Superior temporal gyrus (tissue), 1 donor: ENCODE data around the gene TREX2.

ENCODE experiments used
- DNase-seq: peaks from one replicate; pipeline ENCODE4 v3.0.0-alpha.2; 2016; ENCODE audit errors: extremely low spot score

The TREX2 gene

DNA sequence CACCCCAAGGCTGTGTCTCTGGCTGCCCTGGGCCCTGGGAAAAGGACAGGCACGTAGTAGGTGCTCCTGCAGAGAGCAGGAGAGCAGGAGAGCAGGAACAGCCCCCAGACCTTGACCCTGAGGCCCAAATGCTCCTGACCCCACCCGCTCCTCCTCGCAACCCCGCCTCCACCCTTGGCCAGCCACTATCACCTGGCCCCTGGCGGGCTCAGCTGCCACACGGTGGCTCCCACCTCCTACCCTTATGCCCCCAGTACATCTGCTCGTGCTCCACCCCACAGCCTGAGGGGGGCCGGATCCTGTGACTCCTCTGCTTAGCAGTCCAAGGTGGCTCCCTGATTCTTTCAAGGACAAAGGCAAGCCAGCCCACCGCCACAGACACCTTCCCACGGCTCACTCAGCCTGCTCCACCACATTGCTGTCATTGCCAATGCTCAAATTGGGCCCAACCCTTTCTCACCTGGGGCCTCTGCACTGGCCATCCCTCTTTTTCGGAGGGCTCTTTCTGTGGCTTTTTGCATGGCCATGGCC is 30.0 kb upstream of the TREX2 start:
- no peak for DNase-seq

DNA sequence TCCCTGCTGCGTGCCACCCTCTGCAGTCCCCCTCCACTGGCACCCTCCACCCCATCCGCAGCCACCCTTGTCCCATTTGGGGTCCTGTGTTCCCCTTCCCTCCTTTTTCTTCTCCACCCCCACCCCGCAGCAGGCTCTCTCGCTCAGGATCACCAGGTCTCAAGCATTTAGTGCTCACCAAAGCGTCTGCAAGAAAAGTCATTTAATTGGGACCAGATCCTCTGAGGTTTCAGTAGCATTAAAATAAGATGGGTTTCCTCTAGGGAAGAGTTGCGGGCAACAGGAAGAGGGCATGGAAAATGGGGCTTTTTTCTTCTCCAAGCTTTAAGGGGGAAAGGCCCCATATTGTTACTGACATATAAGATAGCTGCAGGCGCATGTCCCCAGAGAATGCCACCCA is 29.4 kb upstream of the TREX2 start:
- DNase-seq = no peak

DNA sequence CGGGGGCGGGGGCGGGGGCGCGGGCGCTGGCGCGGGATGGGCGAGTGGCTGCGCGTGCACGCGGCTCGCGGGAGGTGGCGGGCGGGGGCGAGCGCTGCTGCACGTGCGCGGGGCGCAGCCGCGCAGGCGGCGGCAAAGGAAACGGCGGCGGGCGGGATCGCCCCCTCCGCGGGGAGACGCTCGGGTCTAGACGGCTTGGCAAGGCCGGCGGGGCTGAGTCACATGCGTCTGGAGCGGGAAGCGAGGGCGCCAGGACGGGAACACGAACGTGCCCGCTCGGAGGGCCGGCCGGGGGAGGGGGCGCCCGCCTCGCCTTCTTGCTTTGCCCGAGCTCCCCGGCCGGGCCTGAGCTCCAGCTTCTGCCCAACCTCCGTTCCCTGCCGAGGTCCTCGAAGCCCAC is 28.9 kb upstream of the TREX2 start:
- DNase-seq = no peak

DNA sequence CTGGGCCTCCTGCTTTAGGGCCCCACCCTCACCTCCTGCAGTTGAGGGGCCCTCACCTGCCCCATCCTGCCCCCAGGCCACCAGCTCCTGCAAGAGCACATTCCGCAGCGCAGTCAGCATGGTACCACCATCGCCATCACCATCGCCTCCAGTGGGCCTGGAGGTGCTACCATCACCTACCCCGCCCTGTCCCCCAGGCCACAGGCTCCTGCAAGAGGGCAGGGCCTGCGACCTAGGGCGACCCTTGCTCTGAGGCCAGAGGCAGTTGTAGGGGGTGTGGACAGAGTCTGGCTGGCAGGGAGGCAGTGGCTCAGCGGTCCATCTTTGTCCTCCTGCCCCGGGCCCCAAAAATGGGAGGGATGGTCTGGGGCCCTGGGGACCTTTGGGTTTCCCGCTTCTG is 28.4 kb upstream of the TREX2 start:
- no peak for DNase-seq

DNA sequence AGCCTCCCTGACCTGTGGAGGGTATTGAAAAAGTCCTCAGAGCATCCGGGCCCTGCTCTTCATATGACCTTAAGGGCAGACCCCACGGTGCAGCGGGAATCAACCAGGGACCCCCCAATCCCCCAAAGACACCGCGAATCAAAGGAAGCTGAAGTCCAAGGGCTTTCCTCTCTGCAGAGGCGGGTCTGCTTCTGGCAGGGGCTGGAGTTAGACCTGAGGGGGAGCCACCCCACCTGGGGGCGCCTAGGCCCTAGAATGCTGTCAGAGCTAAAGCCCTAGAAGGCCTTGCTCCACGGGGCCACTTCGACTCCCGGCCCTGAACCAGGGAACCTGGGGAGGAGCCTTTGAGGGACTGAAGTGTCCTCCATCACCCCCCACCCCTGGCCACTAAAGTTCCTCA is 27.3 kb upstream of the TREX2 start:
- no peak for DNase-seq

DNA sequence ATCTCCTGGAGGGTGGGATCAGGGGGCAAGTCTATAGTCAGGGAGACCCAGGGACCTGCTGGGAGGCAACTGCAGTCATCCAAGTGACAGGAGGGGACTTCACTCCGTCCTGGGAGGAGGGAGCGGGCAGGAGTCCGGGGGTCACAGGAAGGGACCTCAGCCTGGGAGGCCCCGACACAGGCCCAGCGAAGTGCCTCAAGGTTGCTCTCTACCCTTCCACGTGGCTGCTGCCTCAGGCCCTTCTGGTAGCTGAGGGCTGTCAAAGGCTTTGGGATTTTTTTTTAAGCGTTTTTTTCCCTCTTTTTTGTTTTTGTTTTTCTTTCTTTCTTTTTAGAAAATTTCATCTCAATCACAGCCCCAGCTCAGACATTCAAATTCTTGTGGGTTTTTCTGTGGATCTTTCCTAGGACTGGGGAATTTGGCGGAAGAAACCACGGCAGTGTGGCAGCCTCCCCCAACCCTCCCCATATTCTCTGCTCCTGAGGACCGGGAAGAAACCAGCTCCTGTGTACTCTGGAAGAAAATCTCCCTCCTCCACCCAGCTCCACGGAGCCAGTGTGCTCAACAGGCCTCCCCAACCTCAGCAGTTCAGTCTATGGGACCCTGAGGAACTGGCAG is 25.9 kb upstream of the TREX2 start:
- DNase-seq = no peak

DNA sequence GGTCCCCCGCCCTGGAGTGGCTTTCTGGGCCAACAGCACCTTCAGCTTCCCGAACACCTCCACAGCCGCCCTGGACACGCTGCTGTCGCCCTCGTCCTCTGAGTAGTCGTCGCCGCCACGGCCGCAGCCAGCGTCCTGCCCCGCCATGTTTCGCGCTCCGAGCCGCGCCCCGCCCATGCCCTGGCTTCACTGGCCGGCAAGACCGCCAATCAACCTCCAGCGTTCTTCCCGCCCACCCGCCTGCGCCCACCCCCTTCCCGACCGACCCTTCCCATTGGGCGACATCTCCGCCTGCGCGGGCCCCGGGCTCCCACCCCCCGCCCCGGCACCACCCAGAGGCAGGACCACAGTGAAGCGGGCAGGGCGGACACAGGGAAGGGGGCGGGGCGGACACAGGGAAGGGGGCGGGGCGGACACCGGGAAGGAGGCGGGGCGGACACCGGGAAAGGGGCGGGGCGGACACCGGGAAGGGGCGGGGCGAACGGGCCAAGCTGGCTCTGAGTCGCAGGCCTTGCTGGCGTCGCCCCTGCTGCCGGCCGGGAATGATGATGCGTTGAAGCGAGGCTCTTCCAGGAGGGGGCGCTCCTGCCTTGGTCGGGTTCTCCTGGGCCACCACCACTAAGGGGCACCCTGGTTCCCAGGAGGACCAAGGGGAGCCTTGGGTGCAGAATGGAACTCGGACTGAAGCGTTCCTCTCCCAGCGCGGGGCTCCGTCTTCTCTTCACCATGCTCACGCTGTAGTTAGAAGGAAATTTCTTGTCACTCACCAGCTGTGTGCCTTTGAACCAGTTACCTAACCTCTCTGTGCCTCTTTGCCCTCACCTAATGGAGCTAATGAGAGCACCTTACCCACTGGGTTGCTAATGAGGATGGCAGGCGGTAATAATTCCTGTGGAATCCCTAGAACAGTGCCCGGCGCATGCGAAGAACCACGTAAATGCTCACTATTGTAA is 24.8 kb upstream of the TREX2 start, which contains the start of gene HAUS7:
Gene HAUS7 (minus strand): TSS at position 166 of the 953 bp plus-strand sequence. CDS start 19 bp downstream, at position 147.
- DNase-seq = peak; percentile 87

DNA sequence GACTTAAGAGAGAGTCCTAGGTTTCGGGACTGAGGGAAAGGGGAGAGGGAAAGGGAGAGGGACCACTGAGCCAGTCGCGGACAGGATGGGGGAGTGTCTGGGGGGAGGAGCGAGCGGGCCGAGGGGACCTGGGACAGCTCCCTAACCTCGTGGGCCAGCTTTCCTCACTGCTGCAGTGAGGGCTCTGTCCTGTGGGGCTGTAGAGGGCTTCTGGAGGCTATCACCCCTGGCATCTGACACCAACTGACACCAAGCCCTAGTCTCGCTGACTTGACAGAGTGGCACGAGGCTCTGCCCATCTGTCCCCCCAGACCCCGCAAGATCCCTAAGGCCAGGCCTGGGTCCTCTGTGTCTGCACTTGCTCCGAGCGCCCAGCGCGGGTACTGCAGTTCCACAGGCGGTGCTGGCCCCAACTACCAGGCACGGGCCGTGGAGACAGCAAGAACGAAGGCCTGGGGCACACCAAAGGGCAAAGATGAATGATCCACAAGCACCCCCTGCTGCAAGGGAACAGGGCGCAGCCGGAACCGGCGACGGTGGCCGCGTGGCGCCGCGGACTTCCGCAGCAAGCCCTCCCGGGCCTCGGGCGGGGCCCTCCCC is 24.1 kb upstream of the TREX2 start:
- no peak for DNase-seq

DNA sequence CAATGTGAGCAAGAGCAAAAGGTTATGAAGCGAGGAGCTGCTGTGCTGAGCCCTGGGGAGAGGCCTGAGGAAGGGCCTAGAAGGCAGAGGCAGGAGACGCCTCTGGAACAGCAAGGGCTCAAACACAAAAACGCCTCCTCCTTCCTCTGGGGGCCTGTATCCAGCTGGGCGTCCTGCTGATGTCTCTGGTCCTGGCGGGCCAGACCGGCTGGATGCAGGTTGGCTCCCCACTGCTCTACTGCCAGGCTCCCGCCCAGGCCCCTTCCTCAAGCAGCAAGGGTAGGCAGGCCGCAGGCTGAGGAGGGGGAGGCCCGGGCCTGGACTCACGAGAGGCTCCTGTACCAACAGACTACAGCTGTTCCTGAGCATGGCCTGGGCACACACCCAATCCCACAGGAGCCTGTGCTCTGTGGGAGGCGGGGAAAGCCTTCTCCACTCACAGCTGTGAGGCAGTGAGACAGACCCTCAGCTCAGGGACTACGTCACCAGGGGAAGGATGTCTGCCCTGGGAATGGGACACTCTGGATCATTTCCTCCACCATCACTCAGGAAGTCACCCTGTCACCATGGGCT is 22.2 kb upstream of the TREX2 start:
- DNase-seq = no peak

DNA sequence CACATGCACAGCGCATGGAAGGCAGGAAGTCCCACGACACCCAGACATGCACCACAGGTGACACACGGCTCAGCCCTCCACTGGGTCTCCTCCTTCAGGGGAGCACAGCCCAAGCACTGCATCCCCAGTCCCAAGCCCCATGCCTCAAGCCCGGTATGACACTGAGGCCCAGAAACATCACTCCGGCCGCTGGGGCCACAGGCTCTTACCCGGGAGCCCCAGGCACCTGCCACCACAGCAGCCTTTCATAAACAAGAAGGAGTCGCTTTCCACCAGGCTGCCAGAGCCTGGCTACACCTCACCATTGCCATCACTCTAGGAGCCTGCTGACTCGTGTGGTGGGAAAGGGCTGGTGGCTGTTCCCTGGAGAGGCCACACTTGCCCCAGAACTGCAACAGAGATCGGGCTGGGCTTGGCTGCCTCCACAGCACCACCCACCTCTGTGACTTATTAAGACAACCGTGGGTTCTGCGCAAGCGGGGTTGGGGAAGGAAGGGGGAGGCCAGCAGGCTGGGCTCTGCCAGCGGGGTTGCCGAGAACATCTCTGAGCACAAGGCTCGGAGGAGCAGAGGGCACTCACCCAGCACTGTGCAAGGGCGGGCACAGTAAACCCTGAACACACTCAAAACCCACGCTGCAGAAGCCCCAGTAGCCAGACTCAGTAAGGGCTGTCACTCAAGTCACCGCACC is 20.0 kb upstream of the TREX2 start:
- DNase-seq = no peak

DNA sequence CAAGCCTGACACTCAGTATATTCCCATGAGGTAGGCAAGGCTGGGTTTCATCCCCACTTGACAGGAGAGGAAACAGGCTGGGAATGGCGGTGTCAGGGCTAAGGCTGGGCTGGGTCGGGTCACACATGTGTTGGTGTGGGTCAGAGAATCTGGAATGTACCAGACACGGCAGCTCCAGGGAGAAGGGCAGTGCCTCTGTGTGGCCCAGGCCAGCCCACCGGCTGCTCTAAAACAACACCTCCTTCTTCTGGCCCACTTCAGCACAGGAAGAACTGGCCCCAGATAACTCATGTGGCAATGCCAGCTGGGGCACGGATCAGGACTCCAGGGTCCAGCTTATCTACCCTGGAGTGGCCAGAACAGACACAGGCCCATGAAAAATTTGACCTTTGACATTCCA is 18.3 kb upstream of the TREX2 start:
- no peak for DNase-seq

DNA sequence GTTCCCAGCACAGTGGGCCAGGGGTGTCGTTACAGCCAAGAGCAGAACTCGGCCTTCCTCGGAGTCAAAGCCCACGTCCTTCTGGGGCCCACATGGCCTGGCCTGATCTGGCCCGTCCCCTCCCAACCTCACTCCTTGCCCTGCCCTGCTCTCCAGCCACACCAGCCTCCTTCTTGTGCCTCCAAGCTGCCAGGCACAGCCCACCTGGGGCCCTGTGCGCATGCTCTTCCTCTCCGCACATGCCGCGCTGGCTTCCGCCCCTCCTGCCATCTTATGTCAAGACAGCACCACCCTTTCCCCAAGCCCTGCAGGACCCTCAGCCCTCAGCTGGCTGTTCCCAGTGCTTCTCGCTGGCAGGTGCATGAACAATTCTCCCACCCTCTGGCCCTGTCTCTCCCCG is 17.7 kb upstream of the TREX2 start:
- no peak for DNase-seq

DNA sequence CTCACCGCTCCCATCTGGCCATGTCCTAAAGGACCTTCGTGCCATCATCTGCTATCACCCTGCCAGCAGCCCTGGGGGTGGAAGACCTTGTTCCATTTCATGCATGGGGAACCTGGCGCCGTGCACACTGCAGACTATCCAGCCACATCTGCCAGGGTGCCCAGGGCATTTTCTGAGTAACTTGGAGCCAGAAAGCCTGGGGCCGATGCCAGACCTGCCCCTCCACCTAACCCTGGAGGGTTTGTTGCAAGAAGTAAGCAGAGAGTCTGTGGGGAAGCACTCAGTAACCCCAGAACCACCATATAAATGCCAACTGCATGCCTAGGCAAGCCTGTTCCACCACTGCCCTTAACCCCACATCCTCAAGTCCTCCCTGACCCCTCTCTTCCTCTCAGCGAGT is 17.2 kb upstream of the TREX2 start:
- no peak for DNase-seq

DNA sequence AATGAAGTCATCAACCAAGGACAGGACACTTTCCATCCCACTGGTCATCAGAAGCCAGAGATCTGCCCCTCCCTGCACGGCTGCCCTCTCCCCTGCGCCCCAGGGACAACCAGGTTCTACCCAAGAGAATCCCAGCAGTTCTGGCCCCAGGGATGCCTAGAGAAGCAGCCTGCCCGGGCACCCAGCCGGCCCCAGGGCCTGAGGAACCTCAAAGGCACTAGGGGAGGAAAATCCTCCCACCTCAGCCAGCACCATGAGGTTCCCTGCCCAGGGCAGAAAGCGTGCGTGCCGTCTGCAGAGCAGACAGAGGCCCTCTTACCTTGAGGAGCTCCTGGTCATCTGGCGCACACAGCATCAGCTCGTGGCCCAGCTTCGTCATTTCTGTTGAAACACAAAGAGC is 16.4 kb upstream of the TREX2 start:
- no peak for DNase-seq

DNA sequence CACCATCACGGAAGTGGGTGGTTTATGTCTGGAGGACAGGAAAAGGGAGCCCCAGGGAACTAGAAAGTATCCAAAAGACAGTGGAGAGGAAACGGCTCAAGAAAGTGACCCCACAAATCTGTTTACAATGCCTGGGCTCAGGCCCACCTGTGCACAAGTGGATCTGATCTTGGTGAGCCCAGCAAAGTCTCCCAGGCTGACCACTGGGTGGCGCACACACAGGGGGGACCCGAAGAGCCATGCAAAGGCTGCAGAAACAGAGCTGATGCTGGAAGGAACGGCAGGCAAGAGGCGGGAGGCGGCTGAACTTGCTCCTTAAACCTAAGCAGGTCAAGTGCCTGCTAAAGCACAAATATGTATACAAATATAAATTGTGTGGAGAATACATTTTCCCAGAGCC is 15.0 kb upstream of the TREX2 start:
- DNase-seq = peak; percentile 45

DNA sequence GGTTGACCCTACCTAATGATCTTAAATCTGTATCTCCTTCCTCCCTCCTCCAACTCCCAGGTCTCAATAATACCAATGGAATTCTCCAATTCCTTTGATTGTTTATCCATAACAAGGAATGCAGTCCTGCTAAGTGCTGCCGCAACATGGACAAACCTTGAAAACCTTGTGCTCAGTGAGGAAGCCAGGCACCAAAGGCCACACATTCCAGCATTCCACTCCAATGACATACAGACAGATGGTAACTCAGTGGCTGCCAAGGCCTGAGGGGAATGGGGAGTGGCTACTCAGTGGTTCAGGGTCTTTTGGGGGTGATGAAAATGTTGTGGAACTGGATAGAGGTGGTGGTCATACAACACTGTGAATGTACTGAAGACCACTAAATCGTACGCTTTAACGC is 14.1 kb upstream of the TREX2 start:
- no peak for DNase-seq

DNA sequence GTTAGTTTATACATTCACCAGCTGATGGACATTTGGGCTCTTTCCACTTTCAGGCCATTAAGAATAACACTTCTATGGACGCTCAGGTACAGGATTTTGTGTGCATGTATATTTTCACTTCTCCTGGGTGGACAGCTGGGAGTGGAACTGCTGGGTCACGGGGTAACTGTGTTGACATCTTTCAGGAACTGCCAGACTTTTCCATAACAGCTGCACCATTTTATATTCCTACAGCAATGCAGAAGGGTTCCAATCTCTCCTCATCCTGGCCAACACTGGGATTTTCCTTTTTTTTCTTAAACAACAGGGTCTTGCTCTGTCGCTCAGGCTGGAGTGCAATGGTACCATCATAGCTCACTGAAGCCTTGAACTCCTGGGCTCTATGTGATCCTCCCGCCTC is 12.6 kb upstream of the TREX2 start:
- no peak for DNase-seq

DNA sequence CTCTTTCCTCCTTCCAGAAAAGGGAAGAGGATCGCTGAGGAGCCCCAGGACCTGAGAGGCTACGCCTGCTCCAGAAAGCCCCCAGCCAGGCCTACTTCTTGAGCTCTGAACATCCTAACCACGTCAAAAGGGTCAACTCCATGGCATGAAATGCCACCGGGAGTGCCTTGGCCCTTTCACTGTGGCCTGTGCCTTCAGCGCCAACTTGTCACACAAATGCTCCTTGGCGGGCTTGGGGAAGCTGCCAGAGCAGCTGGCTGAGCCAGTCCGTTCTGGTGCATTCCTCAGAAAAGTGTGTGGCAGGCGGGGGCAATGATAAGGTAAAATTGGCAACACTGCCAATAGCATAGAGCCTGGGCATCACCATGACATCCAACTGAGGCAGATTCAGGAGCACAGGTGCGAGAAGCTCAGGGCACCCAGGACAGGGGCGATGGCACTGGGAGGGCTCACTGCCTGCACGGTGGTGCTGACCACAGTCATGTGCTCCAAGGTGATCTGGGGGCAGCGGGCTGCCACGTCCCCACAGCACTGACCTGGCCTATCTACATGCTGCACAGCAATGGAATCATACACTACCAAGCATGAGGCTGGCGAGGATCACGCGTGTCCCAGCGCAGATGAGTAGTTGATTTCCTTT is 12.1 kb upstream of the TREX2 start:
- no peak for DNase-seq

DNA sequence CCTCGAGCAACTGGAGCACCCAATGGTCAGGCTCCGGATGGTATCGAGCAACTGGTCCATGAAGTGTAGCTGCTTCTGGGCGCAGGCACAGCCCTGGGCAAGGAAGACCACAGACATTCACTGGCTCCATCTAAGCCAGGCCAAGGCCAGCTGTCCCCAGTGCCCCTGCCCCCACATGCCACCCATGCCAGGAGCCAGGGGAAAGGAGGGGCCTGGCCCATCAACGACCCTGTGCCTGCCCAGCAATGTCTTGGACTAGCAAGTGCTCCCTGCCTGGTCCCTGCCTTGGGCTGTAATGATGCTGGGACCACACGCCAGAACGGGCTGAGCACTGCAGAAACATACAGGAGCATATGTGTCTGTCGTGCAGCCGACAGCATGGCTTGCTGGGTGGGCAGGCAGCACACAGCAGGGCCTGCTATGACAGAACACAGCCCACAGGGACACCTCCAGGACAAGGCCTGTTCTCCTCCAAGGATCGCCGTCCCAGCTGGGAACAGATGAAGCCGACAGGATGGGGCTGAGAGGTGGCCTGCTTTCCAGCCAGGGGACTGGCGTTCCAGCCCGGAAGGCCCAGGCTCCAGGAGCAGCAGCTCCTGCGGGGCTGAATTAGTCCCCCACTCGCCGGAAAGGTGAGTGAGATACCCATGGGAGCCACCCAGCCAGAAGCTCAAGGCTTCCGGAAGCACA is 11.4 kb upstream of the TREX2 start:
- no peak for DNase-seq

DNA sequence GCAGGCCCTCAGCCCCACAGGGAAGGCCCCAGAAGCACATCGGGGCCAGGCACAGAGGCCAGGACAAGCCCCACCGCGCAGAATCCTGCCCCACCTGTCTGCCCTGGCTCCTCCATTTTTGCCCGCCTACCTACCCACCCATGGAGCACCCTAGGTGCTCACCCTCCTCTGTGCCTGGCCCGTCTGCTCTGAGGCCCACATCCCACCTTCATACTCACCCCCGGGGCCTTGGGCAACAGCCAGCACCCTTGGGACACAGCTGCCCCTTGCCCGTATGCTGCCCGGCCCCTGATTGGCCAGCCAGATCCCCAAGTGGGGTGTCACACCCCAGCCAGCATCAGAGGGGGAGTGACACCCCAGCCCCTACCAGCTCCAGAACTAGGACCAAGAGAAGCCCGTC is 10.8 kb upstream of the TREX2 start:
- no peak for DNase-seq

DNA sequence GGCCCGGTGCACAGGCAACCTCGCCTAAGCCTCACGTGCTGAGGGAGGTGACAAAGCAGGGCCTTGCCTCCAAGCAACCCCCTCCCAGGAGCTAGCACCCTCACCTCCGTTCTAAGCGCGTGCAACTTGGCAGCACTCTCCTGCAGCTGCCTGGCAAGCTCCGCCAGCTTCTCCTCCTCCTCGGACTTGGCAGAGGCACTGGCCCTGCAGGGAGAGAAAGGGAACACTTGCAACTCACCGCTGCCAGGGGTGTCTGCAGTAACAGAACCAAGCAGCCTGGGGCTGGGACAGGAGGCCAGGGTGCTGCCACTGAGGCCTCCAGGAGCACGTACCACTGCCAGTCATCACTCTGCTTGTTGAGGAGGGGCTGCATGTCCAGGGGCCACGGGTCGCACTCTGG is 10.3 kb upstream of the TREX2 start:
- peak; percentile 32 for DNase-seq
